ENCODE results near the gene KCNAB3. TPM values are rescaled to one million over a fixed set of nuclear protein-coding genes. Genes with fewer than 3 reads are reported as not detected.

Gene KCNAB3
- total RNA-seq, 4 donors from 2014 or later, result 3.4 to 32.7 (median 19.5) TPM; not detected in 1

DNA sequence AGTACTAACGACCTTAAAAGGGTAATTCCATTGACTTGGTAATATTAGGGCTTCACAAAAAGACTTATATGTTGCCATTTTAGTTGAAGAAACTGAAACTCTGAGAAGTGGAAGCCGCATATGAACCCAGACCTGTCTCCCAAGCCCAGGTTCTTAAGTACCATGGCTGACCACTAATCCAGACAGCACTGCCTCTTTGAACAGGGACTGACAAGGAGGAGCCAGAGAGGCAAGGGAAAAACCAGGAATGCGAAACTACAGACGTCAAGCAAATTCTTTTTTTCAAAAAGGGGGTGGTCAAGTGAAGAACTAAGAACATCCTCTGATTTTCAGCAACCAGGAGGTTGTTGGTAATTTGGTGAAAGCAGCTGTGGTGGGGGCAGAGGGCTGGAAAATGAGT lies 56.6 kb downstream of the KCNAB3 start:
- H3K4me1 ChIP-seq, result no peaks in the 10 kb centered on the region
- H3K27ac ChIP-seq, result no peak overlapping the region
- intact Hi-C loops (cut with DNase I; ENCODE audit: low total_unique reads), result no loop called here
- DNase-seq, result no peak
- H3K27me3 ChIP-seq, result no peaks in the 10 kb centered on the region
- H3K36me3 ChIP-seq, result no peaks in the 10 kb centered on the region
- TF ChIP-seq, protein P1, sequence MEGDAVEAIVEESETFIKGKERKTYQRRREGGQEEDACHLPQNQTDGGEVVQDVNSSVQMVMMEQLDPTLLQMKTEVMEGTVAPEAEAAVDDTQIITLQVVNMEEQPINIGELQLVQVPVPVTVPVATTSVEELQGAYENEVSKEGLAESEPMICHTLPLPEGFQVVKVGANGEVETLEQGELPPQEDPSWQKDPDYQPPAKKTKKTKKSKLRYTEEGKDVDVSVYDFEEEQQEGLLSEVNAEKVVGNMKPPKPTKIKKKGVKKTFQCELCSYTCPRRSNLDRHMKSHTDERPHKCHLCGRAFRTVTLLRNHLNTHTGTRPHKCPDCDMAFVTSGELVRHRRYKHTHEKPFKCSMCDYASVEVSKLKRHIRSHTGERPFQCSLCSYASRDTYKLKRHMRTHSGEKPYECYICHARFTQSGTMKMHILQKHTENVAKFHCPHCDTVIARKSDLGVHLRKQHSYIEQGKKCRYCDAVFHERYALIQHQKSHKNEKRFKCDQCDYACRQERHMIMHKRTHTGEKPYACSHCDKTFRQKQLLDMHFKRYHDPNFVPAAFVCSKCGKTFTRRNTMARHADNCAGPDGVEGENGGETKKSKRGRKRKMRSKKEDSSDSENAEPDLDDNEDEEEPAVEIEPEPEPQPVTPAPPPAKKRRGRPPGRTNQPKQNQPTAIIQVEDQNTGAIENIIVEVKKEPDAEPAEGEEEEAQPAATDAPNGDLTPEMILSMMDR (IDR thresholded peaks at IDR 0.05), result no peak
- no peak for TF ChIP-seq POLR2A (IDR thresholded peaks at IDR 0.05)
- H3K4me3 ChIP-seq, result no peak overlapping the region
- H3K9me3 ChIP-seq, result no peaks in the 10 kb centered on the region

Small RNA genes lying within 50 kb of the gene (small RNA-seq; reads per million reads assigned to genes)
- 70.1 reads per million, percentile 93 among the genes with 10 or more reads in this experiment for gene SCARNA21

Other genes with a start within 250 kb of the KCNAB3 start
- gene TP53, start 242.4 kb downstream of the KCNAB3 start, total RNA-seq, result 10 to 100 TPM in 3 of 4 donors, 1 to 10 TPM in 1; 5.9 to 58.3 (median 30.7) TPM
- gene WRAP53, start 241.4 kb downstream of the KCNAB3 start, total RNA-seq, result 1 to 10 TPM; 1.0 to 8.8 (median 6.2) TPM
- gene EFNB3, start 224.7 kb downstream of the KCNAB3 start, total RNA-seq, result 10 to 100 TPM in 2 of 4 donors, under 1 TPM in 2; 0.26 to 13.1 (median 5.6) TPM
- 1 to 10 TPM in 1 of 4 donors, under 1 TPM in 3; under 0.01 to 1.4 (median 0.48) TPM for gene DNAH2, start 212.1 kb downstream of the KCNAB3 start, total RNA-seq
- gene KDM6B, start 95.6 kb downstream of the KCNAB3 start, total RNA-seq, result 10 to 100 TPM in 1 of 4 donors, 1 to 10 TPM in 3; 2.6 to 47.9 (median 4.4) TPM
- gene TMEM88, start 74.8 kb downstream of the KCNAB3 start, total RNA-seq, result 10 to 100 TPM in 3 of 4 donors, 1 to 10 TPM in 1; 7.3 to 68.1 (median 28.1) TPM
- 10 to 100 TPM in 3 of 4 donors, 1 to 10 TPM in 1; 3.6 to 94.7 (median 48.1) TPM for gene NAA38, start 72.3 kb downstream of the KCNAB3 start, total RNA-seq
- 10 to 100 TPM in 3 of 4 donors, 1 to 10 TPM in 1; 3.1 to 17.6 (median 16.2) TPM for gene CYB5D1, start 71.9 kb downstream of the KCNAB3 start, total RNA-seq
- gene CHD3, start 41.1 kb downstream of the KCNAB3 start, total RNA-seq, result 100 to 1,000 TPM in 3 of 4 donors, 10 to 100 TPM in 1; 81.0 to 165 (median 133) TPM
- 1 to 10 TPM in 3 of 4 donors, under 1 TPM in 1; under 0.01 to 9.8 (median 5.3) TPM for gene RNF227, start 13.6 kb downstream of the KCNAB3 start, total RNA-seq
- 10 to 100 TPM; 24.1 to 67.5 (median 27.8) TPM for gene TRAPPC1, start 2.1 kb upstream of the KCNAB3 start, total RNA-seq
- 10 to 100 TPM in 3 of 4 donors, 1 to 10 TPM in 1; 7.1 to 58.5 (median 26.1) TPM for gene CNTROB, start 2.4 kb upstream of the KCNAB3 start, total RNA-seq
- under 1 TPM in 1 of 4 donors, not detected in 3; 0.14 TPM for gene GUCY2D, start 72.8 kb upstream of the KCNAB3 start, total RNA-seq
- gene ALOX15B, start 109.2 kb upstream of the KCNAB3 start, total RNA-seq, result 1 to 10 TPM in 1 of 4 donors, under 1 TPM in 2, not detected in 1; 0.14 to 1.5 (median 0.24) TPM
- gene ALOX12B, start 157.9 kb upstream of the KCNAB3 start, total RNA-seq, result not detected
- under 1 TPM in 1 of 4 donors, not detected in 3; 0.26 TPM for gene ALOXE3, start 188.7 kb upstream of the KCNAB3 start, total RNA-seq
- under 1 TPM in 1 of 4 donors, not detected in 3; 0.61 TPM for gene HES7, start 194.2 kb upstream of the KCNAB3 start, total RNA-seq
- 100 to 1,000 TPM in 3 of 4 donors, 10 to 100 TPM in 1; 20.0 to 396 (median 163) TPM for gene PER1, start 222.5 kb upstream of the KCNAB3 start, total RNA-seq
- 100 to 1,000 TPM in 1 of 4 donors, 10 to 100 TPM in 2, 1 to 10 TPM in 1; 6.7 to 150 (median 14.1) TPM for gene VAMP2, start 233.1 kb upstream of the KCNAB3 start, total RNA-seq
- gene TMEM107, start 246.5 kb upstream of the KCNAB3 start, total RNA-seq, result 10 to 100 TPM in 3 of 4 donors, under 1 TPM in 1; 0.77 to 42.6 (median 25.1) TPM